ENCODE data around the gene ABCC3. TPM values are rescaled to one million over a fixed set of nuclear protein-coding genes. Genes with fewer than 3 reads are reported as not detected.

Gene ABCC3
- total RNA-seq, 1 donor from 2014 or later = 1.2 TPM

- no peak overlapping the region for H3K4me3 Mint-ChIP-seq
- H3K4me1 Mint-ChIP-seq = peaks cover 37% of the 10 kb centered on the region
- H3K9me3 Mint-ChIP-seq = no peaks in the 10 kb centered on the region
- no peak overlapping the region for H3K27ac Mint-ChIP-seq
- no peaks in the 10 kb centered on the region for H3K36me3 Mint-ChIP-seq
- no peak for TF ChIP-seq CTCF (IDR thresholded peaks at IDR 0.05; ENCODE audit: unreplicated experiment)
- DNase-seq (ENCODE audit: low spot score in 2 of 2, unreplicated experiment in 2 of 2) = no peak
- H3K27me3 Mint-ChIP-seq (ENCODE audit: low read depth) = peaks cover 1% of the 10 kb centered on the region
Observed at GRCh38 chr17:50608700-50609379, 25.8 kb upstream of the ABCC3 start.

- H3K9me3 Mint-ChIP-seq = no peaks in the 10 kb centered on the region
- DNase-seq (ENCODE audit: low spot score in 2 of 2, unreplicated experiment in 2 of 2) = no peak
- H3K27ac Mint-ChIP-seq = no peak overlapping the region
- H3K27me3 Mint-ChIP-seq (ENCODE audit: low read depth) = peaks cover 1% of the 10 kb centered on the region
- TF ChIP-seq CTCF (IDR thresholded peaks at IDR 0.05; ENCODE audit: unreplicated experiment) = no peak
- H3K36me3 Mint-ChIP-seq = no peaks in the 10 kb centered on the region
- H3K4me3 Mint-ChIP-seq = no peak overlapping the region
- H3K4me1 Mint-ChIP-seq = peaks cover 35% of the 10 kb centered on the region
Observed at GRCh38 chr17:50609380-50610074, 25.2 kb upstream of the ABCC3 start.

GRCh38 chr17:50611634-50612033 is 23.0 kb upstream of the ABCC3 start:
- H3K4me1 Mint-ChIP-seq = peaks cover 29% of the 10 kb centered on the region
- no peak for TF ChIP-seq CTCF (IDR thresholded peaks at IDR 0.05; ENCODE audit: unreplicated experiment)
- peaks cover 1% of the 10 kb centered on the region for H3K27me3 Mint-ChIP-seq (ENCODE audit: low read depth)
- no peak overlapping the region for H3K4me3 Mint-ChIP-seq
- no peaks in the 10 kb centered on the region for H3K36me3 Mint-ChIP-seq
- no peak for DNase-seq (ENCODE audit: low spot score in 2 of 2, unreplicated experiment in 2 of 2)
- no peak overlapping the region for H3K27ac Mint-ChIP-seq
- no peaks in the 10 kb centered on the region for H3K9me3 Mint-ChIP-seq

- H3K27me3 Mint-ChIP-seq (ENCODE audit: low read depth) = peaks cover 1% of the 10 kb centered on the region
- H3K27ac Mint-ChIP-seq = no peak overlapping the region
Observed at GRCh38 chr17:50612281-50612680, 22.4 kb upstream of the ABCC3 start.

More at GRCh38 chr17:50612281-50612680, 22.4 kb upstream of the ABCC3 start:
- no peak for TF ChIP-seq CTCF (IDR thresholded peaks at IDR 0.05; ENCODE audit: unreplicated experiment)
- no peak for DNase-seq (ENCODE audit: low spot score in 2 of 2, unreplicated experiment in 2 of 2)
- Mint-ChIP-seq H3K4me3 (no peak overlapping the region), H3K4me1 (peaks cover 28% of the 10 kb centered on the region), H3K36me3 (no peaks in the 10 kb centered on the region), H3K9me3 (no peaks in the 10 kb centered on the region)

Measured in mesothelial cell of epicardium (in vitro differentiated cells).